Stimulated activated naive CD8-positive, alpha-beta T cell treated with anti-CD3 and anti-CD28 coated beads, Interleukin-15, amount 100 ng/mL, for 72 hours (primary cell): ENCODE results near the gene VTI1A.

Experiments
- ATAC-seq: fragments of 150-1000 bp; cut with Tn5 transposase; 2 replicates; pipeline ENCODE4 v1.10.0; 2021; ENCODE audit warnings: mild to moderate bottlenecking, moderate library complexity
- DNase-seq, 2 donors: peaks; one replicate each; pipeline ENCODE4 v3.0.0; 2021 to 2022
- H3K27ac Mint-ChIP-seq, 2 donors: one replicate each; pipeline ENCODE4 v1.8.0; 2022; ENCODE audit warnings: mild to moderate bottlenecking in 2 of 2, mixed read lengths in 2 of 2, moderate library complexity in 2 of 2
- H3K27me3 Mint-ChIP-seq: one replicate; pipeline ENCODE4 v1.8.0; 2022; ENCODE audit warnings: mixed read lengths
- H3K4me1 Mint-ChIP-seq: one replicate; pipeline ENCODE4 v1.8.0; 2022; ENCODE audit warnings: mild to moderate bottlenecking, mixed read lengths
- H3K4me3 Mint-ChIP-seq, 2 donors: one replicate each; pipeline ENCODE4 v1.8.0; 2022; ENCODE audit warnings: mild to moderate bottlenecking in 2 of 2, mixed read lengths in 2 of 2, moderate library complexity in 1 of 2
- H3K9me3 Mint-ChIP-seq, 2 donors: one replicate each; pipeline ENCODE4 v1.8.0; 2022; ENCODE audit warnings: mixed read lengths in 2 of 2

The VTI1A gene

GRCh38 chr10:112752288-112752687 is 305.3 kb downstream of the VTI1A start:
- DNase-seq (no peak), ATAC-seq (no peak)

GRCh38 chr10:112753961-112754411 is 307.0 kb downstream of the VTI1A start:
- Mint-ChIP-seq H3K4me1 (no peaks in the 10 kb centered on the region), H3K27me3 (no peaks in the 10 kb centered on the region), H3K9me3 (no peaks in the 10 kb centered on the region), H3K27ac (no peak overlapping the region), H3K4me3 (no peak overlapping the region)
- ATAC-seq (no peak), DNase-seq (no peak)

More at GRCh38 chr10:112752288-112752687, 305.3 kb downstream of the VTI1A start:
- Mint-ChIP-seq H3K4me3 (no peak overlapping the region), H3K27ac (no peak overlapping the region), H3K9me3 (no peaks in the 10 kb centered on the region), H3K27me3 (no peaks in the 10 kb centered on the region), H3K4me1 (no peaks in the 10 kb centered on the region)

- no peaks in the 10 kb centered on the region for H3K9me3 Mint-ChIP-seq
- H3K4me1 Mint-ChIP-seq = no peaks in the 10 kb centered on the region
- ATAC-seq (no peak), DNase-seq (no peak)
- no peak overlapping the region for H3K4me3 Mint-ChIP-seq
- no peaks in the 10 kb centered on the region for H3K27me3 Mint-ChIP-seq
- no peak overlapping the region for H3K27ac Mint-ChIP-seq
These were observed 308.6 kb downstream of the VTI1A start for GRCh38 chr10:112755446-112756234.

- Mint-ChIP-seq H3K4me1 (no peaks in the 10 kb centered on the region), H3K27ac (no peak overlapping the region), H3K9me3 (no peaks in the 10 kb centered on the region), H3K27me3 (no peaks in the 10 kb centered on the region), H3K4me3 (no peak overlapping the region)
- ATAC-seq = no peak
- no peak for DNase-seq
These were observed 309.2 kb downstream of the VTI1A start for GRCh38 chr10:112756235-112756527.

- no peak for ATAC-seq
- no peak for DNase-seq
- no peaks in the 10 kb centered on the region for H3K27me3 Mint-ChIP-seq
- H3K9me3 Mint-ChIP-seq = no peaks in the 10 kb centered on the region
- no peak overlapping the region for H3K4me3 Mint-ChIP-seq
- no peak overlapping the region for H3K27ac Mint-ChIP-seq
- H3K4me1 Mint-ChIP-seq = no peaks in the 10 kb centered on the region
These were observed 311.9 kb downstream of the VTI1A start for GRCh38 chr10:112758961-112759360.

GRCh38 chr10:112759496-112759895 is 312.5 kb downstream of the VTI1A start:
- no peak for ATAC-seq
- Mint-ChIP-seq H3K4me1 (no peaks in the 10 kb centered on the region), H3K4me3 (no peak overlapping the region), H3K27ac (no peak overlapping the region), H3K27me3 (no peaks in the 10 kb centered on the region), H3K9me3 (no peaks in the 10 kb centered on the region)
- DNase-seq = no peak

- H3K9me3 Mint-ChIP-seq = no peaks in the 10 kb centered on the region
- H3K27ac Mint-ChIP-seq = no peak overlapping the region
- DNase-seq (no peak), ATAC-seq (no peak)
- no peaks in the 10 kb centered on the region for H3K27me3 Mint-ChIP-seq
- H3K4me1 Mint-ChIP-seq = no peaks in the 10 kb centered on the region
- no peak overlapping the region for H3K4me3 Mint-ChIP-seq
These were observed 314.2 kb downstream of the VTI1A start for GRCh38 chr10:112761256-112761655.

- H3K4me3 Mint-ChIP-seq = no peak overlapping the region
- no peaks in the 10 kb centered on the region for H3K4me1 Mint-ChIP-seq
- no peak overlapping the region for H3K27ac Mint-ChIP-seq
- ATAC-seq = no peak
- H3K9me3 Mint-ChIP-seq = no peaks in the 10 kb centered on the region
- no peaks in the 10 kb centered on the region for H3K27me3 Mint-ChIP-seq
- no peak for DNase-seq
These were observed 317.0 kb downstream of the VTI1A start for GRCh38 chr10:112763916-112764520.

GRCh38 chr10:112765717-112766235 is 318.8 kb downstream of the VTI1A start:
- H3K4me1 Mint-ChIP-seq = no peaks in the 10 kb centered on the region
- no peak overlapping the region for H3K27ac Mint-ChIP-seq
- ATAC-seq (no peak), DNase-seq (no peak)
- H3K9me3 Mint-ChIP-seq = no peaks in the 10 kb centered on the region
- no peak overlapping the region for H3K4me3 Mint-ChIP-seq
- H3K27me3 Mint-ChIP-seq = no peaks in the 10 kb centered on the region

GRCh38 chr10:112766636-112767035 is 319.6 kb downstream of the VTI1A start:
- no peaks in the 10 kb centered on the region for H3K4me1 Mint-ChIP-seq
- H3K27me3 Mint-ChIP-seq = no peaks in the 10 kb centered on the region
- no peaks in the 10 kb centered on the region for H3K9me3 Mint-ChIP-seq
- no peak overlapping the region for H3K4me3 Mint-ChIP-seq
- no peak overlapping the region for H3K27ac Mint-ChIP-seq
- DNase-seq = no peak
- no peak for ATAC-seq

GRCh38 chr10:112767156-112767555 is 320.1 kb downstream of the VTI1A start:
- DNase-seq (no peak), ATAC-seq (no peak)
- Mint-ChIP-seq H3K4me3 (no peak overlapping the region), H3K27me3 (no peaks in the 10 kb centered on the region), H3K27ac (no peak overlapping the region), H3K4me1 (no peaks in the 10 kb centered on the region), H3K9me3 (no peaks in the 10 kb centered on the region)

GRCh38 chr10:112768121-112768520 is 321.1 kb downstream of the VTI1A start:
- ATAC-seq = no peak
- Mint-ChIP-seq H3K4me1 (no peaks in the 10 kb centered on the region), H3K4me3 (no peak overlapping the region)

GRCh38 chr10:112769081-112769480 is 322.1 kb downstream of the VTI1A start:
- H3K27me3 Mint-ChIP-seq = no peaks in the 10 kb centered on the region
- ATAC-seq (no peak), DNase-seq (no peak)
- H3K9me3 Mint-ChIP-seq = no peaks in the 10 kb centered on the region
- no peaks in the 10 kb centered on the region for H3K4me1 Mint-ChIP-seq
- H3K4me3 Mint-ChIP-seq = no peak overlapping the region
- H3K27ac Mint-ChIP-seq = no peak overlapping the region

More at GRCh38 chr10:112768121-112768520, 321.1 kb downstream of the VTI1A start:
- Mint-ChIP-seq H3K27me3 (no peaks in the 10 kb centered on the region), H3K27ac (no peak overlapping the region), H3K9me3 (no peaks in the 10 kb centered on the region)
- no peak for DNase-seq

- no peaks in the 10 kb centered on the region for H3K9me3 Mint-ChIP-seq
- H3K4me3 Mint-ChIP-seq = no peak overlapping the region
- no peaks in the 10 kb centered on the region for H3K4me1 Mint-ChIP-seq
- no peaks in the 10 kb centered on the region for H3K27me3 Mint-ChIP-seq
- DNase-seq = no peak
- no peak overlapping the region for H3K27ac Mint-ChIP-seq
- ATAC-seq = no peak
These were observed 322.8 kb downstream of the VTI1A start for GRCh38 chr10:112769611-112770370.

GRCh38 chr10:112771733-112772132 is 324.7 kb downstream of the VTI1A start:
- H3K4me3 Mint-ChIP-seq = no peak overlapping the region
- ATAC-seq = no peak
- H3K4me1 Mint-ChIP-seq = no peaks in the 10 kb centered on the region
- no peak for DNase-seq
- no peaks in the 10 kb centered on the region for H3K27me3 Mint-ChIP-seq
- no peaks in the 10 kb centered on the region for H3K9me3 Mint-ChIP-seq
- H3K27ac Mint-ChIP-seq = no peak overlapping the region

GRCh38 chr10:112773783-112774182 is 326.8 kb downstream of the VTI1A start:
- ATAC-seq (no peak), DNase-seq (no peak)
- Mint-ChIP-seq H3K27ac (peak overlapping the region in 1 of 2 donors; percentile 79), H3K9me3 (no peaks in the 10 kb centered on the region), H3K4me3 (no peak overlapping the region), H3K4me1 (no peaks in the 10 kb centered on the region), H3K27me3 (no peaks in the 10 kb centered on the region)
